ENCODE results near the gene SH3PXD2A.

The SH3PXD2A gene

GRCh38 chr10:103795634-103796270 is 59.6 kb downstream of the SH3PXD2A start:
- ATAC-seq (replicated peaks; ENCODE audit: extremely low read depth, poor library complexity, severe bottlenecking) (no peak), DNase-seq (ENCODE audit: low spot score in 2 of 2) (no peak)
- H3K27me3 Mint-ChIP-seq, result no peaks in the 10 kb centered on the region
- no peaks in the 10 kb centered on the region for H3K9me3 Mint-ChIP-seq
- peaks cover 8% of the 10 kb centered on the region for H3K4me1 Mint-ChIP-seq
- H3K27ac Mint-ChIP-seq (ENCODE audit: low read depth), result no peak overlapping the region
- no peak overlapping the region for H3K4me3 Mint-ChIP-seq
- no peaks in the 10 kb centered on the region for H3K36me3 Mint-ChIP-seq (ENCODE audit: insufficient read depth)

- peaks cover under 1% of the 10 kb centered on the region for H3K4me1 Mint-ChIP-seq
- no peak overlapping the region for H3K27ac Mint-ChIP-seq (ENCODE audit: low read depth)
- no peak for DNase-seq (ENCODE audit: low spot score in 2 of 2)
- H3K9me3 Mint-ChIP-seq, result no peaks in the 10 kb centered on the region
- no peaks in the 10 kb centered on the region for H3K27me3 Mint-ChIP-seq
- H3K4me3 Mint-ChIP-seq, result no peak overlapping the region
- no peak for ATAC-seq (replicated peaks; ENCODE audit: extremely low read depth, poor library complexity, severe bottlenecking)
- H3K36me3 Mint-ChIP-seq (ENCODE audit: insufficient read depth), result no peaks in the 10 kb centered on the region
Measured at GRCh38 chr10:103794996-103795395, 60.4 kb downstream of the SH3PXD2A start.

- Mint-ChIP-seq H3K27me3 (no peaks in the 10 kb centered on the region), H3K4me1 (no peaks in the 10 kb centered on the region), H3K4me3 (no peak overlapping the region), H3K9me3 (no peaks in the 10 kb centered on the region), H3K36me3 (ENCODE audit: insufficient read depth) (no peaks in the 10 kb centered on the region), H3K27ac (ENCODE audit: low read depth) (no peak overlapping the region)
- no peak for ATAC-seq (replicated peaks; ENCODE audit: extremely low read depth, poor library complexity, severe bottlenecking)
- DNase-seq (ENCODE audit: low spot score in 2 of 2), result no peak
Measured at GRCh38 chr10:103793920-103794883, 61.2 kb downstream of the SH3PXD2A start.

- no peaks in the 10 kb centered on the region for H3K36me3 Mint-ChIP-seq (ENCODE audit: insufficient read depth)
- H3K27me3 Mint-ChIP-seq, result no peaks in the 10 kb centered on the region
- ATAC-seq (replicated peaks; ENCODE audit: extremely low read depth, poor library complexity, severe bottlenecking) (no peak), DNase-seq (ENCODE audit: low spot score in 2 of 2) (no peak)
- H3K4me3 Mint-ChIP-seq, result no peak overlapping the region
- no peaks in the 10 kb centered on the region for H3K9me3 Mint-ChIP-seq
- no peak overlapping the region for H3K27ac Mint-ChIP-seq (ENCODE audit: low read depth)
- no peaks in the 10 kb centered on the region for H3K4me1 Mint-ChIP-seq
Measured at GRCh38 chr10:103793429-103793828, 61.9 kb downstream of the SH3PXD2A start.

GRCh38 chr10:103792547-103792946 is 62.8 kb downstream of the SH3PXD2A start:
- DNase-seq (ENCODE audit: low spot score in 2 of 2) (no peak), ATAC-seq (replicated peaks; ENCODE audit: extremely low read depth, poor library complexity, severe bottlenecking) (no peak)
- Mint-ChIP-seq H3K9me3 (no peaks in the 10 kb centered on the region), H3K4me1 (no peaks in the 10 kb centered on the region), H3K27me3 (no peaks in the 10 kb centered on the region), H3K36me3 (ENCODE audit: insufficient read depth) (no peaks in the 10 kb centered on the region), H3K4me3 (no peak overlapping the region), H3K27ac (ENCODE audit: low read depth) (no peak overlapping the region)

- DNase-seq (ENCODE audit: low spot score in 2 of 2), result no peak
- Mint-ChIP-seq H3K4me1 (no peaks in the 10 kb centered on the region), H3K27me3 (no peaks in the 10 kb centered on the region), H3K4me3 (no peak overlapping the region), H3K36me3 (ENCODE audit: insufficient read depth) (no peaks in the 10 kb centered on the region), H3K9me3 (no peaks in the 10 kb centered on the region), H3K27ac (ENCODE audit: low read depth) (no peak overlapping the region)
- no peak for ATAC-seq (replicated peaks; ENCODE audit: extremely low read depth, poor library complexity, severe bottlenecking)
Measured at GRCh38 chr10:103791858-103792257, 63.5 kb downstream of the SH3PXD2A start.

GRCh38 chr10:103791291-103791690 is 64.1 kb downstream of the SH3PXD2A start:
- no peaks in the 10 kb centered on the region for H3K27me3 Mint-ChIP-seq
- DNase-seq (ENCODE audit: low spot score in 2 of 2) (no peak), ATAC-seq (replicated peaks; ENCODE audit: extremely low read depth, poor library complexity, severe bottlenecking) (no peak)
- no peak overlapping the region for H3K27ac Mint-ChIP-seq (ENCODE audit: low read depth)
- H3K4me3 Mint-ChIP-seq, result no peak overlapping the region
- no peaks in the 10 kb centered on the region for H3K4me1 Mint-ChIP-seq
- no peaks in the 10 kb centered on the region for H3K9me3 Mint-ChIP-seq
- H3K36me3 Mint-ChIP-seq (ENCODE audit: insufficient read depth), result no peaks in the 10 kb centered on the region

GRCh38 chr10:103790580-103790979 is 64.8 kb downstream of the SH3PXD2A start:
- no peak for DNase-seq (ENCODE audit: low spot score in 2 of 2)
- H3K27ac Mint-ChIP-seq (ENCODE audit: low read depth), result no peak overlapping the region
- peaks cover 6% of the 10 kb centered on the region for H3K27me3 Mint-ChIP-seq
- H3K4me1 Mint-ChIP-seq, result no peaks in the 10 kb centered on the region
- ATAC-seq (replicated peaks; ENCODE audit: extremely low read depth, poor library complexity, severe bottlenecking), result no peak
- H3K9me3 Mint-ChIP-seq, result no peaks in the 10 kb centered on the region
- H3K4me3 Mint-ChIP-seq, result no peak overlapping the region
- no peaks in the 10 kb centered on the region for H3K36me3 Mint-ChIP-seq (ENCODE audit: insufficient read depth)

GRCh38 chr10:103789771-103790201 is 65.6 kb downstream of the SH3PXD2A start:
- no peaks in the 10 kb centered on the region for H3K36me3 Mint-ChIP-seq (ENCODE audit: insufficient read depth)
- H3K27me3 Mint-ChIP-seq, result peaks cover 14% of the 10 kb centered on the region
- no peaks in the 10 kb centered on the region for H3K4me1 Mint-ChIP-seq

GRCh38 chr10:103789161-103789560 is 66.2 kb downstream of the SH3PXD2A start:
- no peaks in the 10 kb centered on the region for H3K4me1 Mint-ChIP-seq
- peaks cover 20% of the 10 kb centered on the region for H3K27me3 Mint-ChIP-seq
- ATAC-seq (replicated peaks; ENCODE audit: extremely low read depth, poor library complexity, severe bottlenecking) (no peak), DNase-seq (ENCODE audit: low spot score in 2 of 2) (no peak)
- H3K27ac Mint-ChIP-seq (ENCODE audit: low read depth), result no peak overlapping the region
- no peak overlapping the region for H3K4me3 Mint-ChIP-seq
- no peaks in the 10 kb centered on the region for H3K9me3 Mint-ChIP-seq
- peaks cover under 1% of the 10 kb centered on the region for H3K36me3 Mint-ChIP-seq (ENCODE audit: insufficient read depth)

More at GRCh38 chr10:103789771-103790201, 65.6 kb downstream of the SH3PXD2A start:
- Mint-ChIP-seq H3K9me3 (no peaks in the 10 kb centered on the region), H3K4me3 (no peak overlapping the region), H3K27ac (ENCODE audit: low read depth) (no peak overlapping the region)
- no peak for ATAC-seq (replicated peaks; ENCODE audit: extremely low read depth, poor library complexity, severe bottlenecking)
- no peak for DNase-seq (ENCODE audit: low spot score in 2 of 2)

GRCh38 chr10:103787331-103787730 is 68.0 kb downstream of the SH3PXD2A start:
- DNase-seq (ENCODE audit: low spot score in 2 of 2) (no peak), ATAC-seq (replicated peaks; ENCODE audit: extremely low read depth, poor library complexity, severe bottlenecking) (no peak)
- Mint-ChIP-seq H3K9me3 (no peaks in the 10 kb centered on the region), H3K4me1 (no peaks in the 10 kb centered on the region), H3K27ac (ENCODE audit: low read depth) (no peak overlapping the region), H3K27me3 (peaks cover 39% of the 10 kb centered on the region), H3K36me3 (ENCODE audit: insufficient read depth) (peaks cover 2% of the 10 kb centered on the region), H3K4me3 (no peak overlapping the region)

- Mint-ChIP-seq H3K4me1 (no peaks in the 10 kb centered on the region), H3K27me3 (peaks cover 46% of the 10 kb centered on the region), H3K4me3 (no peak overlapping the region), H3K9me3 (no peaks in the 10 kb centered on the region), H3K27ac (ENCODE audit: low read depth) (no peak overlapping the region), H3K36me3 (ENCODE audit: insufficient read depth) (peaks cover 2% of the 10 kb centered on the region)
- DNase-seq (ENCODE audit: low spot score in 2 of 2) (no peak), ATAC-seq (replicated peaks; ENCODE audit: extremely low read depth, poor library complexity, severe bottlenecking) (no peak)
Measured at GRCh38 chr10:103786020-103786419, 69.4 kb downstream of the SH3PXD2A start.
